ENCODE results near the gene ZFR. TPM values are rescaled to one million over a fixed set of nuclear protein-coding genes. Genes with fewer than 3 reads are reported as not detected.

Gene ZFR
- total RNA-seq, 4 donors from 2014 or later = 44.9 to 61.6 (median 52.7) TPM

DNA sequence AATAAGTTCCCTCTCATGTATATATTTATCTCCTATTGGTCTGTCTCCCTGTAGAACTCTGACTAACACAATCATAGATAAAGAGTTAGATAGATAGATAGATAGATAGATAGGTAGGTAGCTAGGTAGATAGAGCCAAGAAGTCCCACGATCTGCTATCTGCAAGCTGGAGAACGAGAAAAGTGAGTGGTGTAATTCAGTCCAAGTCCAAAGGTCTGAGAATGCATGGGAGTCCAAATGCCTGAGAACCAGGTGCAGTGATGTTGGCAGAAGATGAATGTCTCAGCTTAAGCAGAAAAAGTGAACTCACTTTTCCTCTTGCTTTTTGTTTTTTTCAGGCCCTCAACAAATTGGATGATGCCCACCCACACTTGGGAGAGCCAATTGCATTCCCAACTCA lies 37.7 kb upstream of the ZFR start:
- TF ChIP-seq, protein P1, sequence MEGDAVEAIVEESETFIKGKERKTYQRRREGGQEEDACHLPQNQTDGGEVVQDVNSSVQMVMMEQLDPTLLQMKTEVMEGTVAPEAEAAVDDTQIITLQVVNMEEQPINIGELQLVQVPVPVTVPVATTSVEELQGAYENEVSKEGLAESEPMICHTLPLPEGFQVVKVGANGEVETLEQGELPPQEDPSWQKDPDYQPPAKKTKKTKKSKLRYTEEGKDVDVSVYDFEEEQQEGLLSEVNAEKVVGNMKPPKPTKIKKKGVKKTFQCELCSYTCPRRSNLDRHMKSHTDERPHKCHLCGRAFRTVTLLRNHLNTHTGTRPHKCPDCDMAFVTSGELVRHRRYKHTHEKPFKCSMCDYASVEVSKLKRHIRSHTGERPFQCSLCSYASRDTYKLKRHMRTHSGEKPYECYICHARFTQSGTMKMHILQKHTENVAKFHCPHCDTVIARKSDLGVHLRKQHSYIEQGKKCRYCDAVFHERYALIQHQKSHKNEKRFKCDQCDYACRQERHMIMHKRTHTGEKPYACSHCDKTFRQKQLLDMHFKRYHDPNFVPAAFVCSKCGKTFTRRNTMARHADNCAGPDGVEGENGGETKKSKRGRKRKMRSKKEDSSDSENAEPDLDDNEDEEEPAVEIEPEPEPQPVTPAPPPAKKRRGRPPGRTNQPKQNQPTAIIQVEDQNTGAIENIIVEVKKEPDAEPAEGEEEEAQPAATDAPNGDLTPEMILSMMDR (IDR thresholded peaks at IDR 0.05) = no peak
- no peak for TF ChIP-seq POLR2A (IDR thresholded peaks at IDR 0.05)

DNA sequence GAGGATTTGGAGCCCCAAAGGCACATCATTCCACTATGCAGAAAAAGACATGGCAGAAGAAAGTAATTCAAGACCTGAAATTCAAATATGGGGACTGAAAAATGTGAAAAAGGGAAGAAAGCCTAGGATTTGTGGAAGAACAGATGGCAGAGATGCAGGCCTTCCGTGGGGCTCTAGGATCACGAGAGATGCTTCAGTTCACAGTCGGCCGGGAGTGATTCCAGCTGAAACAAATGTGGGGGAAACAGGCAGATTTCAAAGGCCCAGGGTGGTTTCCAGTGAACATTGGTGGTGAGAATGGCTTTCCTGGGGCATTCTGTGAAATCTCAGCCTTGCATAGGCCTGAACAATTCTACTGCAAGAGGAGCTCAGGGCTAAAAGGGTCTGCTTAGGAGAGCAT lies 34.6 kb upstream of the ZFR start:
- intact Hi-C loops (cut with DNase I; ENCODE audit: low total_unique reads) = no loop called here
- no peak for DNase-seq (ENCODE audit: low spot score in 2 of 2)
- no peak for TF ChIP-seq POLR2A (IDR thresholded peaks at IDR 0.05)
- TF ChIP-seq, protein P1 (IDR thresholded peaks at IDR 0.05) = no peak
- H3K4me3 ChIP-seq (ENCODE audit: low read depth, poor library complexity, severe bottlenecking) = no peak overlapping the region
- 77 to 85% methylated on average over 4 of the region's 4 CpGs for WGBS, 2 donors

More for the DNA sequence above, 37.7 kb upstream of the ZFR start:
- intact Hi-C loops (cut with DNase I; ENCODE audit: low total_unique reads) = no loop called here
- DNase-seq (ENCODE audit: low spot score in 2 of 2) = no peak
- 70 to 78% methylated on average over 2 of the region's 2 CpGs for WGBS, 2 donors
- H3K4me3 ChIP-seq (ENCODE audit: low read depth, poor library complexity, severe bottlenecking) = no peak overlapping the region

- DNase-seq (ENCODE audit: low spot score in 2 of 2) = no peak
- intact Hi-C loops (cut with DNase I; ENCODE audit: low total_unique reads) = no loop called here
- H3K4me3 ChIP-seq (ENCODE audit: low read depth, poor library complexity, severe bottlenecking) = no peak overlapping the region
- 41 to 48% methylated on average over 1 of the region's 1 CpG for WGBS, 2 donors
- TF ChIP-seq POLR2A (IDR thresholded peaks at IDR 0.05) = no peak
- TF ChIP-seq, protein P1 (IDR thresholded peaks at IDR 0.05) = no peak
Observed at GRCh38 chr5:32476891-32477290, 32.4 kb upstream of the ZFR start.

- 61 to 67% methylated on average over 6 of the region's 6 CpGs for WGBS, 2 donors
- no peak for DNase-seq (ENCODE audit: low spot score in 2 of 2)
- intact Hi-C loops (cut with DNase I; ENCODE audit: low total_unique reads) = no loop called here
- no peak for TF ChIP-seq POLR2A (IDR thresholded peaks at IDR 0.05)
- TF ChIP-seq, protein P1 (IDR thresholded peaks at IDR 0.05) = no peak
- no peak overlapping the region for H3K4me3 ChIP-seq (ENCODE audit: low read depth, poor library complexity, severe bottlenecking)
Observed at GRCh38 chr5:32475334-32476097, 31.0 kb upstream of the ZFR start.

DNA sequence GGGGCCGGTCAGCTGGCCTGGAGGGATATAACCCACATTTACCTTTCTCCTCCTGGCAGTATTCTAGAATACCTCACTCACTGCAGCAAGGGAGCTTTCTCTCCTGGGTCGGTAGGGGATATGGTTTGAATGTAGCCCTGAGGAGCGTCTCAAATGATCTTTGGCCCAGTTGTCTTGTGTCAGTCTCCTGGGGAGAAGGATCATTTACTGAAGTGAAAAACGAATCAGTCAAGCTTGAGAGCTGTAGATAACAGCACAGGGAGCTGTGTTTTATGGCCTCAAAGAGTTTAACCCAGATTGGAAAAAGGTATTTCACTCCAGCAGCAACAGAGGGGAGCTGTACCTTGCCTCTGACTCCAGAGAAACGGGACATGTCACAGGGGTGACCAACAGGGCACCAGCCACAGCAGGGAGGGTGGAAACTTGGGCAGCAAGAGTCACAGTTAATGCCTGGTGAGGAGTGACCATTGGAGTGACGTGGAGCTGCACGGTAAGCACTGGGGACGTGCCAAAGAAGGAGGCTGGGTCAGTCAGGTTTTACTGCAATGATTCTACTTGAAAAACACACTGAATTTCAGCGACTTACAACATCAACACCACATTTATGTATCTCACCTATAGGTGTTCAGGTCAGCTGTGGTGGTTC lies 29.8 kb upstream of the ZFR start:
- intact Hi-C loops (cut with DNase I; ENCODE audit: low total_unique reads) = no loop called here
- H3K4me3 ChIP-seq (ENCODE audit: low read depth, poor library complexity, severe bottlenecking) = no peak overlapping the region
- DNase-seq (ENCODE audit: low spot score in 2 of 2) = no peak
- TF ChIP-seq, protein P1 (IDR thresholded peaks at IDR 0.05) = no peak
- WGBS, 2 donors = 73 to 84% methylated on average over 9 of the region's 9 CpGs

All from lower leg skin (tissue), 4 donors.